HAP-1 (cell line): ENCODE measurements around the gene USP30.
A peak's percentile ranks its signal among the peaks of the same experiment; 100 is the strongest.

ENCODE experiments used
- DNase-seq, 2 experiments: peaks; one replicate each; pipeline ENCODE4 v3.0.0-alpha.2; 2016 to 2020; ENCODE audit warnings: low spot score in 2 of 2
- H3K27me3 ChIP-seq: fragments of 250-450 bp; sonication (Bioruptor Pico); 2 replicates; pipeline ENCODE4 v1.5.1; 2020; ENCODE audit warnings: low read depth, mild to moderate bottlenecking, moderate library complexity
- H3K36me3 ChIP-seq: fragments of 250-450 bp; sonication (Bioruptor Pico); replicated peaks from 2 replicates; pipeline ENCODE4 v1.5.1; 2020; ENCODE audit warnings: mild to moderate bottlenecking
- H3K4me1 ChIP-seq: fragments of 250-450 bp; sonication (Bioruptor Pico); 2 replicates; pipeline ENCODE4 v1.5.1; 2020; ENCODE audit warnings: mild to moderate bottlenecking
- H3K4me3 ChIP-seq: fragments of 250-450 bp; sonication (Bioruptor Pico); 2 replicates; pipeline ENCODE4 v1.5.1; 2020; ENCODE audit warnings: mild to moderate bottlenecking, moderate library complexity
- H3K9me3 ChIP-seq: fragments of 250-450 bp; sonication (Bioruptor Pico); 2 replicates; pipeline ENCODE4 v1.5.1; 2020; ENCODE audit warnings: mild to moderate bottlenecking, moderate library complexity
- in situ Hi-C: fragments of 300-500 bp; cut with MboI; formaldehyde crosslinking; loops from 3 replicates; pipeline ENCODE4 v1.14.3; 2020; ENCODE audit warnings: low sequenced_read_pairs, inconsistent platforms, mixed read lengths

The USP30 gene

DNA sequence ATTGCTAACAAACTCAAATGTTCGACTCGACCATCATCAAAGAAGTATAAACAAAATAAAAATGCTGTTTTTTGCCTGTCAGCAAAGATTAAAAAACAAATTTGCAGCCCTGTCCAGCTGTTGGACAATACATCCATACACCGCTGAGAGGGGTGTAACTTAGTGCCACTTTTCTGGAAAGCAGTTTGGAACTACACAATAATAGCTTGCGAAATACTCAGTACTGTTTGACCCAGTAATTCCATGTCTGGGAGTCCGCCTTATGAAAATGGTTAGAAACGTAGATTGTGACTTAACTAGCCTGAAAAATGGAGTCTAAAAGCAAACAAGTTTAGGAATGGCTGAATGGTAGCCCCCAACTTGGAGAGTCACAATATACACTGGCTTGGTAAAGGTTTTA, 6.4 kb downstream of the USP30 start:
- H3K27me3 ChIP-seq = no peaks in the 10 kb centered on the region
- no peaks in the 10 kb centered on the region for H3K9me3 ChIP-seq
- in situ Hi-C loops = no loop called here
- no peak for DNase-seq
- H3K4me3 ChIP-seq = no peak overlapping the region
- H3K36me3 ChIP-seq = peaks cover 10% of the 10 kb centered on the region; the same call in 1 of the 2 replicates
- H3K4me1 ChIP-seq = 0 out of 2 replicates have a peak, but pooled peaks cover 2% of the 10 kb centered on the region

DNA sequence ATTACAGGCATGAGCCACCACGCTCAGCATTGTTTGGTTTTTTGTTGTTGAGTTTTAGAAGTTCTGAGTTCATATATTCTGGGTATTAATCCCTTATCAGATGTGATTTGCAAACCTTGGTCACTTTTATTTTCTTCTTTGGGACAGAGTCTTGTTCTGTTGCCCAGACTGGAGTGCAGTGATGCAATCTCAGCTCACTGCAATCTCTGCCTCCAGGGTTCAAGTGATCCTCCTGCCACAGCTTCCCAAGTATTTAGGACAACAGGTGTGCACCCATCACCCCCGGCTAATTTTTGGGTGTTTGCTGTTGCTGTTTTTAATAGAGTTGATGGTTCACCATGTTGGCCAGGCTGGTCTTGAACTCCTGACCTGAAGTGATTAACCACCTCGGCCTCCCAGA, 11.8 kb downstream of the USP30 start:
- no peak for DNase-seq
- H3K4me1 ChIP-seq = no peaks in the 10 kb centered on the region
- no peaks in the 10 kb centered on the region for H3K9me3 ChIP-seq
- peaks cover 7% of the 10 kb centered on the region for H3K36me3 ChIP-seq
- no peaks in the 10 kb centered on the region for H3K27me3 ChIP-seq
- H3K4me3 ChIP-seq = no peak overlapping the region
- in situ Hi-C loops = no loop called here

DNA sequence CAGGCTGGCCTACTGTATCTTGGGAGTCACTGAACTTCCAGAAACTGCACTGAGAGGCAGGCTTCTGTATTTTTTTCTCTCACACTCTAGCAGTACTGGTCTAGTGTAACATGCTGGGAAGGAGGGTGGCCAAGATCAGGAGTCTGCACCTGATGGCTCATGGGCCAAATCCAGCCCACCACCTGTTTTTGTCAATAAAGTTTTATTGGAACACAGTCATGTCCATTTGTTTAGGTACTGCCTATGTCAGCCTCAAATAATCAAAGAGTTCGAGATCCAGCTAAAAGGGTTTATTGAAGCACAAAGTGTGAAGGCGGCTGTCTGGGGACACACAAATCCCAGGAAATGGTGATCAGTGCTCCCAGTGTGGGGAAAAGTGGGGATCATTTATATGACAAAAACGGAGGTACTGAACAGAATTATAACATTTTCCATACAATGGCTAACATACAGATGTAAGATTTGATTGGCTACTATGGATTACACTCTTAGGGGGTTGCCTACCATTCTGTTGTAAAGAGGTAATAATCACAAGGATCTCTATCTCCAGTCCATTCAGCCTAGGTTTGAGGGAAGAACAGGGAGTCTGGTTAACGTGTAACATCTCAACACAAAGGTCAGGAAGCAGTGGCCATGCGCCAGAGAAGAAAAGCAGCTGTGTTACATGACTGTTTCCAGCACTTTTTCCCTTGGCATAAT, 12.9 kb downstream of the USP30 start:
- in situ Hi-C loops = no loop called here
- no peaks in the 10 kb centered on the region for H3K4me1 ChIP-seq

DNA sequence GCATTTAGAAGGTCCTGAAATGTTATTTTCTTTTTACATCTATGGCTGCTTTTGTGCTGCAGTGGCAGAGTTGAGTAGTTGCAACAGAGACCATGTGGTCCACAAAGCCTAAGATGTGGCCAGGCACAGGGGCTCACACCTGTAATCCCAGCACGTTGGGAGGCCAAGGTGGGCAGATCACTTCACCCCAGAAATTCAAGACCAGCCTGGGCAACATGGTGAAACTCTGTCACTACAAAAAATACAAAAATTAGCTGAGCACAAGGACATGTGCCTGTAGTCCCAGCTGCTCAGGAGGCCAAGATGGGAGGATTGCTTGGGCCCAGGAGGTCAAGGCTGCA, 13.4 kb downstream of the USP30 start:
- Histone ChIP-seq H3K36me3 (peaks cover 7% of the 10 kb centered on the region), H3K4me3 (no peak overlapping the region), H3K27me3 (no peaks in the 10 kb centered on the region), H3K9me3 (no peaks in the 10 kb centered on the region), H3K4me1 (no peaks in the 10 kb centered on the region)
- in situ Hi-C loops = no loop called here
- DNase-seq = no peak

More for the DNA sequence above, 12.9 kb downstream of the USP30 start:
- Histone ChIP-seq H3K9me3 (no peaks in the 10 kb centered on the region), H3K27me3 (no peaks in the 10 kb centered on the region), H3K4me3 (no peak overlapping the region), H3K36me3 (peaks cover 7% of the 10 kb centered on the region)
- DNase-seq = no peak

DNA sequence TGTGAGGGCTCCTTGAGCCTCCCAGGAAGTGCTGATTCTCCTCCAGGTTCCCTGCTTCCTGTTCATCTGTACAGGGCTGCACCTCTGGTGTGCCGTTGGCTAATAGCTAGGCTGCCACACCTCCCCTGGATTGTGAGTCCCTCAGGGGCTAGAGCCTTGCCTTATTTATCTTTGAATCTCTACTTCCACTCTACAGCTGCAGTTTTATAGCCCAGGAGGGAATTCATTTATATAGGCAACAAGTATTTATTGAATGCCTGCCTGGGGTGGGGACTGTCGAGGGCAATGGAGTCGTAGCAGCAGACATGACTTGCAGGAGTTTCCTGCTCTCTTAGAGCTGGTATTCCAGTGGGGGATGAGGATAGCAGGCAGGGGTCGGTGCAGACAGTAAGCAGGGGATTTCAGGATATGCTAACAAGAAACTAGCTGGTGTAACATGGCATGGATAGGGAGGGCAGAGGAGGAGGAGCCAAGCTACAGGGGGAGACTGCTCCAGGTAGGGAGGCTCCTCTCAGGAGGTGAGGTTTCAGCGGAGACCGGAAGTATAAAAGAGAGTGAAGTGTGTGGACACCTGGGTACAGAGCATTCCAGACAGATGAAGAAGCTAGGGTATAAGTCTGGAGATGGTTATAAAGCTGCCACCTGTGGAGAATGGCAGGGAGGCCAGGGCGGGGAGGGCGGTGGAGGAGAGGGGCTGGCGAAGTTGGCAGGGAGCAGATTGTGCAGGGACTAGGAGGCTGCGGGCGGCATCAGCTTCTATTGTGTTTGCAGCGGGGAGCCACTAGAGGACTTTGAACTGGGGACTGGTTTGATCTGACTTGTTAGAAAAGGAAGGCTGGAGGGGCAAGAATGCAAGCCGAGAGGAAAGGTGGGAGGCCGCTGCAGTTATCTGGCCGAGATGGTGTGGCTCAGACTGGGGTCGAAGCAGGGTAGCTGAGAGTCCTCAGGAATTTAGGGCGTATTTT, 17.2 kb downstream of the USP30 start:
- H3K4me1 ChIP-seq = no peaks in the 10 kb centered on the region
- no peaks in the 10 kb centered on the region for H3K9me3 ChIP-seq
- no peaks in the 10 kb centered on the region for H3K27me3 ChIP-seq
- no peak overlapping the region for H3K4me3 ChIP-seq
- peak in 1 of 2 experiments; percentile 18 for DNase-seq
- H3K36me3 ChIP-seq = peaks cover 15% of the 10 kb centered on the region
- in situ Hi-C loops = no loop called here

DNA sequence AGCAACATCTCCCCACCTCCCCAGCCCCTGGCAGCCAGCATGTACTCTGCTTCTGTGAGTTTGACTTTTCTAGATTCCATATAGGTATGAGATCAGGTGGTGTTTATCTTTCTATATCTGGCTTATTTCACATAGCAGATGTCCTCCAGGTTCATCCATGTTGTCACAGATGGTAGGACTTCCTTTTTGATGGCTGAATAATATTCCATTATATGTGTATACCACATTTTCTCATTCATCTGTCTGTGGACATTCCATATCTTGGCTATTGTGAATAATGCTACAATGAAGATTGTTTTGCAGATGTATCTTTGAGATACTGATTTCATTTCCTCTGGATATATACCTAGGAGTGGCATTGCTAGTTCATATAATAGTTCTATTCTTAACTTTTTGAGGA, 22.5 kb downstream of the USP30 start:
- no peaks in the 10 kb centered on the region for H3K4me1 ChIP-seq
- in situ Hi-C loops = no loop called here
- no peaks in the 10 kb centered on the region for H3K27me3 ChIP-seq
- peaks cover 12% of the 10 kb centered on the region for H3K36me3 ChIP-seq
- H3K9me3 ChIP-seq = no peaks in the 10 kb centered on the region
- no peak for DNase-seq
- H3K4me3 ChIP-seq = no peak overlapping the region

DNA sequence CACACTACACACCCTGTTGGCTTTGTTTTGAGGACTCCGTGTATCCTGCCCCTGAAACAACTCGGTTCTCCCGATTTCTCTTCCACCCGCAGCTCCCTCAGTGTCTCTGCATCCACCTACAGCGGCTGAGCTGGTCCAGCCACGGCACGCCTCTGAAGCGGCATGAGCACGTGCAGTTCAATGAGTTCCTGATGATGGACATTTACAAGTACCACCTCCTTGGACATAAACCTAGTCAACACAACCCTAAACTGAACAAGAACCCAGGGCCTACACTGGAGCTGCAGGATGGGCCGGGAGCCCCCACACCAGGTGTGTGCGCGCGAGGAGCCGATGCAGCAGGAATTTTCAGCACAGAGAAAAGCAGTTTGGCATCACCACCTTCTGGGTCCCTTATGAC, 30.4 kb downstream of the USP30 start:
- Histone ChIP-seq H3K9me3 (no peaks in the 10 kb centered on the region), H3K36me3 (peaks cover 45% of the 10 kb centered on the region), H3K4me3 (no peak overlapping the region), H3K27me3 (no peaks in the 10 kb centered on the region), H3K4me1 (no peaks in the 10 kb centered on the region)
- no peak for DNase-seq
- in situ Hi-C loops = no loop called here

DNA sequence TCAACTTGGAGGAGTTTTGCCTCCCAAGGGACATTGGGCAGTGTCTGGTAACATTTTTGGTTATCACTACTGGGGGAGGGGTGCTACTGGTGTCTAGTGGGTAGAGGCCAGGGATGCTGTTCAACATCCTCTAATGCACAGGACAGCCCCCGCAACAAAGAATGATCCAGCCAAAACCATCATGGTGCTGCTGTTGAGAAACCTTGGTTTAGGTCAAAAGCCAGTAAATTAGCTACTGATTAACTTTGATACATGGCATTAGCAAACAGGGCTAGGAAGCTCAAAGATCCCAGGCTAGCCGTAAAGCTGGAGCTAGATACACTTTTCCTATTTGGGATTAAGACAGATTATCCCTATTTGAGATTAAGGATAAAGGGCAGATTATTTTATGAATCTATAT, 32.0 kb downstream of the USP30 start:
- H3K4me1 ChIP-seq = no peaks in the 10 kb centered on the region
- no peaks in the 10 kb centered on the region for H3K27me3 ChIP-seq
- peaks cover 61% of the 10 kb centered on the region for H3K36me3 ChIP-seq
- no peak for DNase-seq
- in situ Hi-C loops = no loop called here
- H3K9me3 ChIP-seq = no peaks in the 10 kb centered on the region
- H3K4me3 ChIP-seq = no peak overlapping the region

DNA sequence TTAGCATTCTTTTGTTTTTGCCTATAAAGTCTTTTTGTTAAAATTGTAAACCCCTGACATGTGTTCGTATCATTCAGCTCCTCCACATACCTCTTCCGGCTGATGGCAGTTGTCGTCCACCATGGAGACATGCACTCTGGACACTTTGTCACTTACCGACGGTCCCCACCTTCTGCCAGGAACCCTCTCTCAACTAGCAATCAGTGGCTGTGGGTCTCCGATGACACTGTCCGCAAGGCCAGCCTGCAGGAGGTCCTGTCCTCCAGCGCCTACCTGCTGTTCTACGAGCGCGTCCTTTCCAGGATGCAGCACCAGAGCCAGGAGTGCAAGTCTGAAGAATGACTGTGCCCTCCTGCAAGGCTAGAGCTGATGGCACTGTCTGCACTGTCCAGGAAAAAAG, 33.2 kb downstream of the USP30 start:
- H3K36me3 ChIP-seq = peaks cover 70% of the 10 kb centered on the region
- no peaks in the 10 kb centered on the region for H3K9me3 ChIP-seq
- DNase-seq = no peak
- H3K4me3 ChIP-seq = no peak overlapping the region
- no peaks in the 10 kb centered on the region for H3K27me3 ChIP-seq
- no peaks in the 10 kb centered on the region for H3K4me1 ChIP-seq
- in situ Hi-C loops = no loop called here

DNA sequence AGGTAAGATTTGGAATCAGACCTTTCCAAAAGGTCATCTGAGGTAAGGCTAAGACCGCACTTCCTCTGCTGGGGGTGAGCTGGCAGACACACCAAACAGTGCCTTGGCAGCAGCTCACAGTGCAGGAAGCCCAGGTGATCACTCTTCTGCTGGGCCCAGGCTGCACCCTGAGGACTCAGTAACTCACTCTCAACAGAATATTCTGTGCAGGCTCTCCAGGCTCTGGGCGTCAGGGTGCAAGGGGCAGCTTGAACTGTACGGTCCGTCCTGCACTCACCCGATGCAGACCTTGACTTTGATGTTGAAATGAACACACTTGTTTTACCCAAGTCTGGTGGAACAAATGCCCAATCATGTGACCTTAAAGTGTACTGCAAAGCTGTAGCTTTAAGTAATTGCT, 34.9 kb downstream of the USP30 start:
- DNase-seq = no peak
- Histone ChIP-seq H3K4me3 (no peak overlapping the region), H3K4me1 (peaks cover 9% of the 10 kb centered on the region), H3K36me3 (peaks cover 78% of the 10 kb centered on the region), H3K9me3 (no peaks in the 10 kb centered on the region), H3K27me3 (no peaks in the 10 kb centered on the region)
- in situ Hi-C loops = no loop called here

DNA sequence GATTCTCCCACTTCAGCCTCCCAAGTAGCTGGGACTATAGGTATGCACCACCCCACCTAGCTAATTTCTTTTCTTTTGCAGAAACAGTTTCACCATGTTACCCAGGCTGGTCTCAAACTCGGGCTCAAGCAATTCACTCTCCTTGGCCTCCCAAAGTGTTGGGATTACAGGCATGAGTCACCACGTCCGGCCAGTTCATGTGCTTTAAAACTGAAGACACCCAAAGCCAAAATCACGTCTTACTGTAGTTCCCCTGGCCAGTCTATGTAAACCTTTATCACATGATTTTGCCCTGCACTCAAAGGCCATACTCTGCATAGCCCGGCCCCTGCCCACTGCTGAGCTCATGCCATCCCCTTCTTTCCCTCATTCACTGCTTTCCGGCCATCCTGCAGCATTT, 36.4 kb downstream of the USP30 start:
- H3K4me3 ChIP-seq = no peak overlapping the region
- no peaks in the 10 kb centered on the region for H3K9me3 ChIP-seq
- in situ Hi-C loops = no loop called here
- H3K36me3 ChIP-seq = peaks cover 72% of the 10 kb centered on the region
- H3K27me3 ChIP-seq = no peaks in the 10 kb centered on the region
- no peak for DNase-seq
- peaks cover 19% of the 10 kb centered on the region for H3K4me1 ChIP-seq

DNA sequence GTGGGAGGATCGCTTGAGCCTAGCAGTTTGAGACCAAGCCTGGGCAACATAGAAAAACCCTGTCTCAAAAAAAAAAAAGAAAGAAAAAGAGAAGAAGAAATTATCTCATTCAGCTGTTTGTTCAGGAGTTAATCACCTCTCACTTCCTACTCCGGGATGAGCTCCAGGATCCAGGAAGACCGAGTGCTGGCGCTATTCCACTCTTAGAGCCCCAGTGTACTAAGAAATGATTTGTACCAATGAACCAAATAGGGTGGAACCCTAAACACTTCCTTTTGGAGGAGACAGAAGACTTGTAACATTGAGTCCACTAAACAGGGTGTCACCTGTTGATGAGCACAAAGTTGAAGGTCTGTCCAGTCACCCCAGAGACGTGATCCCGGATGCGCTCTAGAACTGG, 37.3 kb downstream of the USP30 start:
- in situ Hi-C loops = loop anchor here (5.0 to 10.0 kb wide), 3 partner anchors 137 to 525 kb away; partner anchors contain the start of genes ISCU and SART3
- Histone ChIP-seq H3K4me3 (no peak overlapping the region), H3K9me3 (no peaks in the 10 kb centered on the region), H3K27me3 (no peaks in the 10 kb centered on the region), H3K36me3 (peaks cover 72% of the 10 kb centered on the region), H3K4me1 (peaks cover 19% of the 10 kb centered on the region)
- no peak for DNase-seq

DNA sequence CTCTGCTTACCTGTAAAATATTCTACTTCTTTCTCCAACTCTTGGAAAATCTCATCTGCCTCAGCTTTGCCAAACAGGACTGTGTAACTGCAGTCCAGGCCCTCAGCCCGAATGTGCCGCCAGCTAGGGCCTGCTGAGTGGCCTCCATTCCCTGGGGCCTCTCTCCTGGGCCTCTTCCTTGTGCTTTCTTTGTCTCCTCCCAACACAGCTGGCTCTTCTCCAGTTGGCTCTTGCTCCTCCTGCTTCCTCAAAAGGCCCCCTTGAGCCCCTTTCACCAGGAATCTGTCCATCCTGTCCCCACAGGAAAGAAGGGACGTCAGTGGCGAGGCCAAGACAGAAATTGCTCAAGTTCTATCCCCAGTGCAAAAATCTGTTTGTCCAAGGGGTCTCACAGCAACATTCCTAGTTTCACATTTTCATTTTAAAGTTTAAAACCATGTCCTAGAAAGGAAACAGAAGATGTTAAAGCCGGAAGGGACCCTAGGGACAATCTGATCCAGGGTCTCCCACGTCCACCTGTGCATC, 40.2 kb downstream of the USP30 start:
- DNase-seq = peak in 1 of 2 experiments; percentile 37
- H3K9me3 ChIP-seq = no peaks in the 10 kb centered on the region
- H3K4me3 ChIP-seq = peak overlapping the region; percentile 41
- in situ Hi-C loops = loop anchor here (5.0 to 10.0 kb wide), 3 partner anchors 140 to 528 kb away; partner anchors contain the start of genes ISCU and SART3
- H3K27me3 ChIP-seq = no peaks in the 10 kb centered on the region
- peaks cover 49% of the 10 kb centered on the region for H3K36me3 ChIP-seq
- peaks cover 22% of the 10 kb centered on the region for H3K4me1 ChIP-seq
